Progenitor cell of endocrine pancreas (in vitro differentiated cells): ENCODE measurements around the gene TAF12. TPM values are rescaled to one million over a fixed set of nuclear protein-coding genes. Genes with fewer than 3 reads are reported as not detected.
"Not testable (repeated sequence)": the region's sequence is repeated elsewhere in the genome, so short reads cannot be mapped to it uniquely, and the experiment has no call there.

Experiments used
- DNase-seq: peaks from one replicate; pipeline ENCODE4 v3.0.0; 2021; ENCODE audit warnings: low spot score; ENCODE audit not compliant: unreplicated experiment
- H3K27ac Mint-ChIP-seq: 2 replicates; pipeline ENCODE4 v1.8.0; 2021; ENCODE audit warnings: mild to moderate bottlenecking, moderate library complexity, mixed read lengths
- H3K27me3 Mint-ChIP-seq: 2 replicates; pipeline ENCODE4 v1.8.0; 2021; ENCODE audit warnings: mixed read lengths
- H3K36me3 Mint-ChIP-seq: 2 replicates; pipeline ENCODE4 v1.8.0; 2022; ENCODE audit warnings: mixed read lengths; ENCODE audit not compliant: insufficient read depth
- H3K4me1 Mint-ChIP-seq: 2 replicates; pipeline ENCODE4 v1.8.0; 2021; ENCODE audit warnings: low read depth, mixed read lengths
- H3K4me3 Mint-ChIP-seq: 2 replicates; pipeline ENCODE4 v1.8.0; 2021; ENCODE audit warnings: low read depth, mild to moderate bottlenecking, moderate library complexity, mixed read lengths
- H3K9me3 Mint-ChIP-seq: 2 replicates; pipeline ENCODE4 v1.8.0; 2021; ENCODE audit warnings: low read depth, mixed read lengths
- total RNA-seq: library from RNA; stranded (reverse); gene quantifications from 2 replicates; pipeline ENCODE4 v1.2.1, GENCODE V29; 2021
- TF ChIP-seq, protein P1 (sequence below): fragments of 200-600 bp; sonication (generic); IDR thresholded peaks from one replicate; pipeline ENCODE4 v1.5.0; 2021; ENCODE audit warnings: antibody characterized with exemption, mild to moderate bottlenecking; ENCODE audit not compliant: unreplicated experiment

The TAF12 gene
- total RNA-seq, 1 donor from 2014 or later, result 18.2 TPM

DNA sequence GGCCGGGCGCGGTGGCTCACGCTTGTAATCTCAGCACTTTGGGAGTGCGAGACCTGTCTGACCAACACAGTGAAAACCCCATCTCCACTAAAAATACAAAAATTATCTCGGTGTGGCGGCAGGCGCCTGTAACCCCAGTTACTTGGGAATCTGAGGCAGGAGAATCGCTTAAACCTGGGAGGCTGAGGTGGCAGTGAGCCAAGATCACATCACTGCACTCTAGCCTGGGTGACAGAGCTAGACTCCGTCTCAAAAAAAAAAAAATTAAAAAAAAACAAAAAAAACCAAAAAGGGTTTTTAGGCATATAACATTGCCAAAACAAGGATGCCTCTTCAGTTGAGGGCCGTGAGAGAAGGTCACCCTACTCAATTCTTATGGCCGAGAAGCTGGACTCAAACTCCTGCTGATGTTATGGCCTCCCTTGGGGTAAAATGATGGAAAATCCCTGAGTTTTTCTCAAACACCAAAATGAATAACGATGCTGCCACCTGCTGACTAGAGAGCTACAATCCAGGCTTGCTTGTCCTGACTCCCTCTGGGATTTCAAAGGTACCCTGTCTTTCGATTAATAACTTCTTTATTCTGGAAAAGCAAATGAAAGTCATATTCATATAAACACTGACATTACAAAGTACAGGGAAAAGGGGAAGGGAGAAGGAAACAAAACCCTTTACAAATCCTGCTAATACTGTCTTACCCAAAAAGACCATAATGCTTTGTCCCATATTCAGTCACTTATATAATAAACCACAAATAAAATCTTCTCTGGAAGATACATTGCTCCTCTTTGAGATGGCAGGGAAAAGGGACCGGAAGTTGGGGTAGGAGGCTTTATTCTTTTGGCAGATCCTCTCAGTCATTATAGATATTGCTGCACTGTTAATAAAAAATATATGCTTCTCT, 40.1 kb downstream of the TAF12 start:
- TF ChIP-seq, protein P1, sequence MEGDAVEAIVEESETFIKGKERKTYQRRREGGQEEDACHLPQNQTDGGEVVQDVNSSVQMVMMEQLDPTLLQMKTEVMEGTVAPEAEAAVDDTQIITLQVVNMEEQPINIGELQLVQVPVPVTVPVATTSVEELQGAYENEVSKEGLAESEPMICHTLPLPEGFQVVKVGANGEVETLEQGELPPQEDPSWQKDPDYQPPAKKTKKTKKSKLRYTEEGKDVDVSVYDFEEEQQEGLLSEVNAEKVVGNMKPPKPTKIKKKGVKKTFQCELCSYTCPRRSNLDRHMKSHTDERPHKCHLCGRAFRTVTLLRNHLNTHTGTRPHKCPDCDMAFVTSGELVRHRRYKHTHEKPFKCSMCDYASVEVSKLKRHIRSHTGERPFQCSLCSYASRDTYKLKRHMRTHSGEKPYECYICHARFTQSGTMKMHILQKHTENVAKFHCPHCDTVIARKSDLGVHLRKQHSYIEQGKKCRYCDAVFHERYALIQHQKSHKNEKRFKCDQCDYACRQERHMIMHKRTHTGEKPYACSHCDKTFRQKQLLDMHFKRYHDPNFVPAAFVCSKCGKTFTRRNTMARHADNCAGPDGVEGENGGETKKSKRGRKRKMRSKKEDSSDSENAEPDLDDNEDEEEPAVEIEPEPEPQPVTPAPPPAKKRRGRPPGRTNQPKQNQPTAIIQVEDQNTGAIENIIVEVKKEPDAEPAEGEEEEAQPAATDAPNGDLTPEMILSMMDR, result peak; percentile 76
- H3K36me3 Mint-ChIP-seq, result no peaks in the 10 kb centered on the region
- no peaks in the 10 kb centered on the region for H3K9me3 Mint-ChIP-seq
- H3K4me1 Mint-ChIP-seq, result peaks cover 6% of the 10 kb centered on the region
- peak; percentile 41 for DNase-seq
- no peaks in the 10 kb centered on the region for H3K27me3 Mint-ChIP-seq
- no peak overlapping the region for H3K27ac Mint-ChIP-seq
- no peak overlapping the region for H3K4me3 Mint-ChIP-seq

DNA sequence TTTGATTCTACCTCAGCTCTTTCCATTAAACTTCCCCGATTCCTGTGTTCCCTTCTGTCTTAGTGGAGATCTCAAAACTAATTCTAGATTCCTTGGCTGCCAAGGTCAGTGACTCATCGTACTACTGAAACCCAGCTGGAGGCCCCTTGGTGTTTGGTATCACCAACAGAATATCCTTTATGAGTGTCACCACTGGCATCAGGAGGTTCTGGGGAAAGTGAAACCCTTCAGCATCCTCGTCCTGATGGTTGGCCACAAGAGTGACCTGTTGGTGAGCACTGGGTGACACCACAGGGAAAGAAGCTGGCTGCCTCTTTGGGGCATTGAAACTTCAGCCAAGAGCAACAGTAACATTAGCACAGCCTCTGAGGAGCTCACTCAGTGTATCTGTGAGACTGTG, 41.2 kb downstream of the TAF12 start:
- no peak for DNase-seq
- no peak overlapping the region for H3K4me3 Mint-ChIP-seq
- H3K9me3 Mint-ChIP-seq, result no peaks in the 10 kb centered on the region
- no peaks in the 10 kb centered on the region for H3K27me3 Mint-ChIP-seq
- H3K4me1 Mint-ChIP-seq, result peaks cover 6% of the 10 kb centered on the region
- H3K27ac Mint-ChIP-seq, result no peak overlapping the region
- TF ChIP-seq, protein P1, result no peak
- no peaks in the 10 kb centered on the region for H3K36me3 Mint-ChIP-seq

DNA sequence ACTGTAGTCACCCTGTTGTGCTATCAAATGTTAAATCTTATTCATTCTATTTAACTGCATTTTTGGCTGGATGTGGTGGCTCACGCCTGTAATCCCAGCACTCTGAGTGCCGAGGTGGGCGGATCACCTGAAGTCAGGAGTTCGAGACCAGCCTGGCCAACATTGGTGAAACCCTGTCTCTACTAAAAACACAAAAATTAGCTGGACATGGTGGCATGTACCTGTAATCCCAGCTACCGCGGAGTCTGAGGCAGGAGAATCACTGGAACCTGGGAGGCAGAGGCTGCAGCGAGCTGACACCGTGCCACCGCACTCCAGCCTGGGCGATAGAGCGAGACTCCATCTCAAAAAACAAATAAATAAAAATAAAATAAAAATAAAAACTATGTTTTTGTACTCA, 46.6 kb downstream of the TAF12 start:
- H3K4me1 Mint-ChIP-seq, H3K27ac Mint-ChIP-seq, H3K36me3 Mint-ChIP-seq, DNase-seq, H3K4me3 Mint-ChIP-seq, H3K9me3 Mint-ChIP-seq: not testable (repeated sequence)
- H3K27me3 Mint-ChIP-seq, result peaks cover 10% of the 10 kb centered on the region

DNA sequence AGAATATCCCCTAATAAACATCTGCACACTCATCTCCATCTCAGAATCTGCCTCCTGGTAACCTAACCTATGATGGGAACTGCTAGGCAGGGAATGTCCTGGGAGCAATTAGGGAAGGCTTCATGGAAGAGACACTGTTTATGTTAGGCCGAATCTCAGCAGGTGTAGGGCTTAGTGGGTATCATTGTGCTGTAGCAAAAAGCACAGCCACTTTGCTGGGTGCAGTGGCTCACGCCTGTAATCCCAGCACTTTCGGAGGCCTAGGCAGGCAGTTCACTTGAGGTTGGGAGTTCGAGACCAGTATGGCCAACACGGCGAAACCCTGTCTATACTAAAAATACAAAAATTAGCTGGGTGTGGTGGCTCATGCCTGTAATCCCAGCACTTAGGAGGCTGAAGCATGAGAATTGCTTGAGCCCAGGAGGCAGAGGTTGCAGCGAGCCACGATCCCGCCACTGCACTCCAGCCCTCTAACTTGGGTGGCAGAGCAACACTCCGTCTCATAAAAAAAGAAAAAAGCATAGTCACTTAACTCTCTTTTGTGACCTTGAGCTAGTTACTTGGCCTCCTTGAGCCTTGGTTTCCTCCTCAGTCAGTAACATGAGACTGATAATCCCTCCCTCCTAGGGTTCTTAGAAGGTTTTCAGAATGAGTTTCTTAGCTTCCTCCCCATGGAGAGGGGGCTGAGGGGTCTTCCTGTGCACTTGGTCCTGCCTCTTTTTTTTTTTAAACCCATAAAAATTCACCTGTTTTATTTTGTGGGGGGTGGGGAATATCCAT, 47.3 kb downstream of the TAF12 start:
- Mint-ChIP-seq H3K4me1 (peaks cover 2% of the 10 kb centered on the region), H3K36me3 (peaks cover 1% of the 10 kb centered on the region), H3K4me3 (no peak overlapping the region), H3K27ac (no peak overlapping the region), H3K9me3 (no peaks in the 10 kb centered on the region), H3K27me3 (peaks cover 10% of the 10 kb centered on the region)
- TF ChIP-seq, protein P1, result no peak
- DNase-seq, result no peak

DNA sequence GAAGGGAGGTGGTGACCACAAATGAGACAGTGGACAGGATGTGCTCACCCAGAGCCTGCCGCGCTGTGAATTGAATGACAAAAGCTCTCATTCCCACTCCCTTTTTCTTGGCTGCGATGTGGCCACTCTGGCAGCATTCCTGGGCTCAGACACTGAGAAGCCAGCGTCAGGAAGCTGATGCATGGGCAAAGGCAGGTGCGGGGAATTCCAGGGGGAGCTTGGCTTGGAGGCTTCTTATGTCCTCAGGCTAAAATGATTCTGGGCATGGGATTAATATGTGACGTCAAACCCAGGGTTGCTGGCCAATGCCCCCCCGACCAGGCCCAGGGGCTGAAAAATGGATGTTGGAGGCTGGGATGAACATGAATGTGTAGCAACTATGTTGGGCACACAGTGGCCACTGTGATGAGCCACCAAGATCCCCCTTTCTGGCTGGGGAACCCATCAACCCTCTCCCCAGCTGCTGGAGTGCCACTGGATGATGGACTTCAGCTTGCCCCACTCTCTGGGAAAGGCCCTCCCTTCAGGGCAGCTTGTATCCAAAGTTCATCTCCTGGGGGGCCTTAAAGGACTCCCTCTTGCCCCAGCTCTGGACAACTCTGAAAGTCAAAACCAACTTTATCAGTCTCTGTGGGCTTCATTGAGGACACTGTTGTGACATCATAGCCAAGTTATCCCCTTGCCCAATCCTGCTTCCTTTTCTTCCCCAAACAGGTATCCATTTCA, 48.0 kb downstream of the TAF12 start:
- not testable (repeated sequence) for H3K4me3 Mint-ChIP-seq, H3K36me3 Mint-ChIP-seq, DNase-seq, H3K4me1 Mint-ChIP-seq, H3K27ac Mint-ChIP-seq, H3K9me3 Mint-ChIP-seq
- H3K27me3 Mint-ChIP-seq, result peaks cover 10% of the 10 kb centered on the region

DNA sequence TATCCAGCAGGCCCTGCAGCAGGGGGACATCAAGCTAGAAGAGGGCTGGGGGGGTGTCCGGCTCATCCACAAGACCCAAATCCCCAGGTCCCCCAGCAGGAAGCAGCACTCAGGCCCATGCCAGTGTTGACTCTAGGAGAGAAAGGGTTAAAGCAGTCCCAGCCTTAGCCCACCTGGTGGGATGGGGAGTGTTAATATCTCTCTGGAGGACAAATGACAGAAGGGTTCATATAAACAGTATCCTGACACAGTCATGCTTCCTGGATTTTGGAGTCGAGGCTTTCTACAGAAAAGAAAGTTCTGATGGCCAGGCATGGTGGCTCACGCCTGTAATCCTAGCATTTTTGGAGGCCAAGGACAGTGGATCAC, 48.9 kb downstream of the TAF12 start:
- H3K4me3 Mint-ChIP-seq, H3K27ac Mint-ChIP-seq, H3K4me1 Mint-ChIP-seq, DNase-seq, H3K36me3 Mint-ChIP-seq, H3K9me3 Mint-ChIP-seq: not testable (repeated sequence)
- peaks cover 10% of the 10 kb centered on the region for H3K27me3 Mint-ChIP-seq
